H1 (cell line): ENCODE data around the gene TNFRSF1A. TPM values are rescaled to one million over a fixed set of nuclear protein-coding genes. Genes with fewer than 3 reads are reported as not detected.

ENCODE experiments used
- BCL11A ChIP-seq, 2 experiments: IDR thresholded peaks; one replicate each; pipeline ENCODE4 v1.6.1; 2011; ENCODE audit warnings: low read depth in 2 of 2, low read length in 2 of 2, mild to moderate bottlenecking in 2 of 2
- CHD1 ChIP-seq: IDR thresholded peaks from 2 replicates; pipeline ENCODE4 v1.6.1; 2012; ENCODE audit warnings: low read depth, low read length, improper control_type of control experiment
- CREB1 ChIP-seq: IDR thresholded peaks from 2 replicates; pipeline ENCODE4 v1.6.1; 2012; ENCODE audit warnings: inconsistent platforms
- CTBP2 ChIP-seq: IDR thresholded peaks from 2 replicates; pipeline ENCODE4 v1.7.0; 2011; ENCODE audit warnings: borderline replicate concordance, mild to moderate bottlenecking, moderate library complexity, mixed read lengths, low read length; ENCODE audit not compliant: insufficient read depth, insufficient read length
- EGR1 ChIP-seq: IDR thresholded peaks from 2 replicates; pipeline ENCODE4 v1.6.1; 2011; ENCODE audit warnings: low read depth, low read length, borderline replicate concordance
- EP300 ChIP-seq, 2 experiments: IDR thresholded peaks; 1 replicate in 1 of 2; 2 replicates in 1 of 2; pipeline ENCODE4 v1.6.1; 2011 to 2012; ENCODE audit warnings: low read depth in 2 of 2, low read length in 2 of 2, mild to moderate bottlenecking in 2 of 2, borderline replicate concordance in 1 of 2, inconsistent platforms in 1 of 2, moderate library complexity in 1 of 2
- HDAC2 ChIP-seq, 2 experiments: fragments of 300-600 bp in 1 of 2; sonication (generic) in 1 of 2; IDR thresholded peaks; 2 replicates each; pipeline ENCODE4 v1.6.1; 2011 to 2012; ENCODE audit warnings: low read depth in 2 of 2, low read length in 2 of 2, mild to moderate bottlenecking in 2 of 2, moderate library complexity in 2 of 2, borderline replicate concordance in 1 of 2, inconsistent platforms in 1 of 2
- JUN ChIP-seq: IDR thresholded peaks from 2 replicates; pipeline ENCODE4 v1.6.1; 2011; ENCODE audit warnings: low read depth, mild to moderate bottlenecking, improper control_type of control experiment, low read length
- JUND ChIP-seq: IDR thresholded peaks from 2 replicates; pipeline ENCODE4 v1.6.1; 2011; ENCODE audit warnings: mild to moderate bottlenecking, improper control_type of control experiment, low read length
- KDM4A ChIP-seq: IDR thresholded peaks from one replicate; pipeline ENCODE4 v1.7.1; 2012; ENCODE audit warnings: low read depth, mild to moderate bottlenecking, moderate library complexity, low read length, inconsistent platforms; ENCODE audit not compliant: severe bottlenecking
- NANOG ChIP-seq: IDR thresholded peaks from 2 replicates; pipeline ENCODE4 v1.6.1; 2011; ENCODE audit warnings: low read length, low read depth, mild to moderate bottlenecking, inconsistent platforms; ENCODE audit not compliant: insufficient read depth, poor library complexity, severe bottlenecking
- POLR2A ChIP-seq, 2 experiments: IDR thresholded peaks; 1 replicate in 1 of 2; 2 replicates in 1 of 2; pipeline ENCODE4 v1.6.1; 2011; ENCODE audit warnings: low read depth in 2 of 2, low read length in 2 of 2, mild to moderate bottlenecking in 2 of 2; ENCODE audit errors: control extremely low read depth in 1 of 2
- SIN3A ChIP-seq, 2 experiments: IDR thresholded peaks in 1 of 2; conservative IDR thresholded peaks in 1 of 2; 2 replicates each; pipeline ENCODE4 v1.6.1; 2011 to 2012; ENCODE audit warnings: low read length in 2 of 2, improper control_type of control experiment in 1 of 2, low read depth in 1 of 2, mild to moderate bottlenecking in 1 of 2
- SIRT6 ChIP-seq: IDR thresholded peaks from one replicate; pipeline ENCODE4 v1.7.1; 2012; ENCODE audit warnings: low read length, inconsistent platforms
- SIX5 ChIP-seq: IDR thresholded peaks from 2 replicates; pipeline ENCODE4 v1.6.1; 2011; ENCODE audit warnings: mild to moderate bottlenecking, low read depth, low read length
- SUZ12 ChIP-seq: fragments of 200-600 bp; sonication (generic); IDR thresholded peaks from 2 replicates; pipeline ENCODE4 v1.6.1; 2012; ENCODE audit warnings: mild to moderate bottlenecking, inconsistent platforms, low read length, moderate library complexity, mixed read lengths
- TAF7 ChIP-seq: optimal IDR thresholded peaks from 2 replicates; pipeline ENCODE3; 2011; ENCODE audit warnings: low read depth, mild to moderate bottlenecking, inconsistent platforms, low read length, moderate library complexity, borderline replicate concordance
- TBP ChIP-seq: IDR thresholded peaks from 2 replicates; pipeline ENCODE4 v1.6.1; 2011; ENCODE audit warnings: low read depth, low read length, improper control_type of control experiment
- TCF12 ChIP-seq: IDR thresholded peaks from 2 replicates; pipeline ENCODE4 v1.6.1; 2011; ENCODE audit warnings: low read depth, mild to moderate bottlenecking, low read length
- polyA plus RNA-seq, 7 experiments: library from polyadenylated mRNA; depleted of rRNA in 3 of 7; stranded (reverse) in 5 of 7; unstranded in 2 of 7; fragments of >200 nt in 5 of 7; fragments of 200-250 nt in 2 of 7; gene quantifications; 1 replicate in 5 of 7; 2 replicates in 1 of 7; 4 replicates in 1 of 7; pipeline versions ENCODE4 v1.2.1 to v1.2.3, GENCODE V29; 2011 to 2013; ENCODE audit warnings: missing spikeins in 2 of 7, mixed read lengths in 2 of 7
- total RNA-seq: library from RNA; stranded (reverse); fragmentation: NEBNext Ultra II Directional; extraction: Animal tissue kit (Norgen Biotek cat#: 25700); gene quantifications from 2 replicates; pipeline ENCODE4 v1.2.1, GENCODE V29; 2021
- TF ChIP-seq, protein P1 (sequence below): IDR thresholded peaks from 2 replicates; pipeline ENCODE4 v1.6.1; 2011; ENCODE audit warnings: low read length, improper control_type of control experiment

The TNFRSF1A gene
- total and polyA plus RNA-seq, 2 of the 8 experiments (the other 6 are each of a cell fraction or from before 2014, with no cell fraction given): 28.7 to 42.1 TPM

DNA sequence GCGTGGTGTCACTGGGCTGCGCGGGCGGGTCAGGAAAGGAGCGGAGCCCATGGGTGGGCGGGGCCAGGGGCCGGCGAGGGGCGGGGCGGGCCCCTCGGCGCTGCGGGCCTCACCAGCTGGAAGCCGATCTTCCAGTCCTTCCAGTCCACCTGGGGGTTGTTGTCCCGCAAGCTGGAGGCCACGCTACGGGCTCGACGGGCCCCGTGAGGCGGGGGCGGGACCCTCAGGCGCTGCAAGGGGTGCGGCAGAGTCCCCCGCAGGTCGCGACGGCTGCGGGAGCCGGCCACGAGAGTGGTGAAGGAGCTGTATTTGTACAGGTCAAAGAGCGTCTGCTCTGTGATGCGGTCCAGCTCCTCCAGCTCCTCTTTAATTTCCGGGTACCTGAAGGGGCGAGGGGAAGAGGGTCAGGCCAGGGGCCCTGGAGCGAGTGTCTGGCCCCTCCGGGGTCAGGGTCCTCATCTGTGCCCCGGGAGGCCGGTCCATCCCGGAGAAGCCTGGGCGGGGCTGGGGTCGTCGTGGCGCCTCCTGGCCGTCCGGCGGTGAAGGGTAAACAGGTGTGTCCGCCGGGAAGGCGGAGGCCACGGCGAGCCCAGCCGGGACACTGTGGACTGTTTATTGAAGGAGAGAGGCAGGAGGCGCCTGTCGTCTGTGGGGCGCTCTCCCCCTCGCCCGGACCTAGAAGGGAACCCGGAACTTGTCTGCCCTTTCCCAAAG is 21.6 kb upstream of the TNFRSF1A start (continued):
- TF ChIP-seq SIN3A (conservative IDR thresholded peaks at IDR 0.05 in 1 of 2, IDR thresholded peaks at IDR 0.05 in 1 of 2; ENCODE audit: low read depth in 1 of 2, low read length in 2 of 2): no peak
- TF ChIP-seq NANOG: no peak
- peak; percentile 7; the same call in 1 of the 2 replicates for TF ChIP-seq EGR1
- no peak for TF ChIP-seq EP300 (IDR thresholded peaks at IDR 0.05; ENCODE audit: borderline replicate concordance in 1 of 2, low read depth in 2 of 2, low read length in 2 of 2)
- TF ChIP-seq TBP: no peak
- no peak for TF ChIP-seq SIX5
- TF ChIP-seq POLR2A (IDR thresholded peaks at IDR 0.05; ENCODE audit: control extremely low read depth in 1 of 2, low read depth in 2 of 2, low read length in 2 of 2): peak in 1 of 2 experiments; percentile 32; a peak in 1 of 3 replicates
- TF ChIP-seq JUN: no peak
- TF ChIP-seq TAF7: peak; percentile 15
- TF ChIP-seq JUND: no peak
- no peak for TF ChIP-seq CHD1
- no peak for TF ChIP-seq BCL11A (IDR thresholded peaks at IDR 0.05; ENCODE audit: low read depth in 2 of 2, low read length in 2 of 2)
- no peak for TF ChIP-seq CTBP2
- no peak for TF ChIP-seq SIRT6
- TF ChIP-seq TCF12: no peak
- TF ChIP-seq CREB1: no peak
- TF ChIP-seq, protein P1, sequence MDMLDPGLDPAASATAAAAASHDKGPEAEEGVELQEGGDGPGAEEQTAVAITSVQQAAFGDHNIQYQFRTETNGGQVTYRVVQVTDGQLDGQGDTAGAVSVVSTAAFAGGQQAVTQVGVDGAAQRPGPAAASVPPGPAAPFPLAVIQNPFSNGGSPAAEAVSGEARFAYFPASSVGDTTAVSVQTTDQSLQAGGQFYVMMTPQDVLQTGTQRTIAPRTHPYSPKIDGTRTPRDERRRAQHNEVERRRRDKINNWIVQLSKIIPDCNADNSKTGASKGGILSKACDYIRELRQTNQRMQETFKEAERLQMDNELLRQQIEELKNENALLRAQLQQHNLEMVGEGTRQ: no peak
- no peak for TF ChIP-seq SUZ12
- no peak for TF ChIP-seq KDM4A
- no peak for TF ChIP-seq HDAC2 (IDR thresholded peaks at IDR 0.05; ENCODE audit: borderline replicate concordance in 1 of 2, low read depth in 2 of 2, low read length in 2 of 2)
